Measurements from ENCODE around the gene MCTP1.

DNA sequence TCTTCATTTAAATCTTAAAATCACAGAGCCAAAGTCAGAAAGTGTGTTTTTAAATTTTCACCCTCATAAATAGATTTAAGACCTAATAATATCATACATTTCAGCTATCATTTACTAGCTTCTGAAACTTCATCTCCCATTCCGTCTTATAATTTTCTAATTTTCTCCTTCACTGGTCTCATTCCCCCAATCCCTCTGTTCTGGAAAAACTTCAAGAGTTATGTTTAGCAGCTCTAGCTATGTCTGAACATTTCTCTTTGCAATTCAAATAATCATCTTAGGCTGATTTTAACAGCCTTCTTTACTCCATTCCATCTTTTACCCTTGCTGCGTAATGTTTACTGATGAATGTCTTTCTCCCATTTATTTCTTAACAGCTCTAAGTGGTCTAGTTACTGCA, 474.0 kb downstream of the MCTP1 start:
- TF ChIP-seq, protein P1, sequence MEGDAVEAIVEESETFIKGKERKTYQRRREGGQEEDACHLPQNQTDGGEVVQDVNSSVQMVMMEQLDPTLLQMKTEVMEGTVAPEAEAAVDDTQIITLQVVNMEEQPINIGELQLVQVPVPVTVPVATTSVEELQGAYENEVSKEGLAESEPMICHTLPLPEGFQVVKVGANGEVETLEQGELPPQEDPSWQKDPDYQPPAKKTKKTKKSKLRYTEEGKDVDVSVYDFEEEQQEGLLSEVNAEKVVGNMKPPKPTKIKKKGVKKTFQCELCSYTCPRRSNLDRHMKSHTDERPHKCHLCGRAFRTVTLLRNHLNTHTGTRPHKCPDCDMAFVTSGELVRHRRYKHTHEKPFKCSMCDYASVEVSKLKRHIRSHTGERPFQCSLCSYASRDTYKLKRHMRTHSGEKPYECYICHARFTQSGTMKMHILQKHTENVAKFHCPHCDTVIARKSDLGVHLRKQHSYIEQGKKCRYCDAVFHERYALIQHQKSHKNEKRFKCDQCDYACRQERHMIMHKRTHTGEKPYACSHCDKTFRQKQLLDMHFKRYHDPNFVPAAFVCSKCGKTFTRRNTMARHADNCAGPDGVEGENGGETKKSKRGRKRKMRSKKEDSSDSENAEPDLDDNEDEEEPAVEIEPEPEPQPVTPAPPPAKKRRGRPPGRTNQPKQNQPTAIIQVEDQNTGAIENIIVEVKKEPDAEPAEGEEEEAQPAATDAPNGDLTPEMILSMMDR (conservative IDR thresholded peaks at IDR 0.05; ENCODE audit: low read depth, low read length) = no peak
- TF ChIP-seq EZH2 (IDR thresholded peaks at IDR 0.05; ENCODE audit: low read length, unreplicated experiment) = no peak
- TF ChIP-seq EZH2phosphoT487 (IDR thresholded peaks at IDR 0.05; ENCODE audit: borderline replicate concordance, low read length) = no peak
